ENCODE data around the gene PRR12.

GRCh38 chr19:49592486-49593232 is 1.7 kb downstream of the PRR12 start:
- TF ChIP-seq CTCF (IDR thresholded peaks at IDR 0.05) (no peak), REST (IDR thresholded peaks at IDR 0.05; ENCODE audit: insufficient read depth in 1 of 2, low read depth in 2 of 2, low read length in 1 of 2) (no peak), POLR2AphosphoS5 (IDR thresholded peaks at IDR 0.05; ENCODE audit: low read depth, low read length) (no peak), SIN3A (IDR thresholded peaks at IDR 0.05; ENCODE audit: borderline replicate concordance, insufficient read depth, low read depth, low read length) (no peak)
